Right lung (tissue), 5 donors: ENCODE measurements around the gene ALOX15. TPM values are rescaled to one million over a fixed set of nuclear protein-coding genes. Genes with fewer than 3 reads are reported as not detected.
"Not testable (repeated sequence)": the region's sequence is repeated elsewhere in the genome, so short reads cannot be mapped to it uniquely, and the experiment has no call there.

Experiments used
- DNase-seq, 2 donors: peaks; one replicate each; pipeline ENCODE4 v3.0.0-alpha.2; 2013
- polyA plus RNA-seq, 5 donors: library from polyadenylated mRNA; unstranded; fragments of 120-200 nt; gene quantifications; one replicate each; pipeline versions ENCODE4 v1.2.1 to v1.2.3, GENCODE V29; 2013; ENCODE audit warnings: inconsistent platforms in 1 of 5, low replicate concordance in 1 of 5; ENCODE audit not compliant: insufficient read length in 5 of 5, insufficient read depth in 1 of 5

ALOX15 gene
- polyA plus RNA-seq, 5 donors, result 2.9 to 5.0 (median 3.4) TPM

DNA sequence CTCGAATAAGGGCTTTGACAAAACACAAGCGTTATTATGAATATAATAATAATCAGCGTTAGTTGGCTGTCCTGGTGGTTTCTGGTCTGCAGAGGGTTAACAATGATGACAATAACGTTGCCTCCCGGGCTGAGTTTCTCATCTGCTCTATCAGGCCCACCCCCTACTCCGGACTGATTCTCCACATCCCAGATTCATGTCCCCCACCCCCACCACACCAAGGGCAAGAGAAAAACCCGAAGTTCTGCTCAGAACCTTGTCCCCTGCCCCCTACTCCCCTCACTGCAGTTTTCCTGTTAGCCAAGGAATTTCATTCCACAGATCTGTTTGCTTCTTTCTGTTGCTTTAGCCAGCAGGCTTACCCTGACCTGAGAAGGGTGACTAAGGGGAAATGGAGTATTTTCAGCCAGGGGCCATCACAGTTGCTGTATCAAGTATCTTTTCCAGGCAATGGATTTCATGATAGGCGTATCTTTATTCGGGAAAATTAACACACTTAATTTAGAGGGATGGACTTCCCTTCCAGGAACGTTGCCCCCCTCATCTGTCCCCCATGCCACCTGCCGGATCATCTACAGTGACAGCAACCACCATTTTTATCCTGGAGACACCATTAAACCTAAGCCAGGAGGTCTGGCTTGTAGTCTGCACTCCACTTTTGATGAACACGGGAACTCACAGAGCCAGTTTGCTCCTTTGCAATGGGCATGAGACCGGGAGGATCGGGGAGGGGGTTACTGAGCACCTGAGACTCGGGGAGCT is 23.7 kb downstream of the ALOX15 start:
- DNase-seq, result no peak

DNA sequence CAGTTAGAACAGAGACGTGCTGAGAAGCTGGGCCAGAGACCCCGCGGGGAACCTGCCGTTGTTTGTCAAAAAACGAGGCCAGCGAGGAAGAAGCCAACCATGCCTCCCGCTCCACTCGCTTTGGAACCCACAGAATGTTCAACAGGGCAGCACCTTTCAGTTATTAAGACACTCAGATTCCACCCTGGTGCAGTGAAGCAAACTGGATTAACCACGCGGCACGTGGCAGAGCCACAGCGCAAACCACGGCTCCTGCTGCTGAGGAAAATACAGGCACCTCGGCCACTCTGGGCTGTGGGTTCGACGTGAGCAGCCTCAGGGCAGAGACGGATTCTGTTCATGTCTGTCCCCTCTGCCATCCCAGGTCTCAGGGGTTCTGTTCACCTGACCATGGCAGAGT is 24.4 kb downstream of the ALOX15 start:
- no peak for DNase-seq

DNA sequence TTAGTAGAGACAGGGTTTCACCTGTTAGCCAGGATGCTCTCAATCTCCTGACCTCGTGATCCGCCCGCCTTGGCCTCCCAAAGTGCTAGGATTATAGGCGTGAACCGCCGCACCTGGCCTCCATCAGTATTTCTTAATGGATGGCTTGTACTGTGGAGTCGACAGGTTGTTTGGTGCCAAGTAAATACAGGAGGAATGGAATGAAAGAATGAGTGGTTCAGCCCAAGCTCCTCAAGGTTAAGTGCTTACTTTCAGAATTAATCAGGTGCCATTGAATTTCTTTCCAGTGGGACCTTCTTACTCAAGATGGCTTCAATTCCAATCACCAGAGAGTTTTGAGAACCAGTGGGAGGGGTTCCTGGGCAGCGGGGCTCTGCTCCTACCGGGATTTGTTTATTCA is 25.0 kb downstream of the ALOX15 start:
- DNase-seq, result no peak

DNA sequence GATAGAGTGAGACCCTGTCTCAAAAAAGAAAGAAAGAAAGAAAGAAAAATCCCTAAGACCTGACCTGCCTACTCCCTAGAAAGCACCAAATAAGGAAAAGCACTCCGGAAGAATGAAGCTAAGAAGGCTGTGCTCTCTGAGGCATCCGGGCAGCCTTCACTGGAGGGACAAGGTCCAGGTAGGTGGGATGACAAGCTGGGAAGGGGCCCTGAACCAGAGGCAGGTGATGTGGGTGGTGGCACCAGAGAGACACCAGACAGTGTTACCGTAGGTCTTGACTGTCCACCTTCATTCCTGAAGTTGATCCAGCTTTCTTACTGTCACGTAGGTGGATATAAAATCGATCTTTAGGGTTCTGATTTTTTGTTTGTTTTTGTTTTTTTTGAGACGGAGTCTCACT is 30.8 kb downstream of the ALOX15 start:
- no peak for DNase-seq

DNA sequence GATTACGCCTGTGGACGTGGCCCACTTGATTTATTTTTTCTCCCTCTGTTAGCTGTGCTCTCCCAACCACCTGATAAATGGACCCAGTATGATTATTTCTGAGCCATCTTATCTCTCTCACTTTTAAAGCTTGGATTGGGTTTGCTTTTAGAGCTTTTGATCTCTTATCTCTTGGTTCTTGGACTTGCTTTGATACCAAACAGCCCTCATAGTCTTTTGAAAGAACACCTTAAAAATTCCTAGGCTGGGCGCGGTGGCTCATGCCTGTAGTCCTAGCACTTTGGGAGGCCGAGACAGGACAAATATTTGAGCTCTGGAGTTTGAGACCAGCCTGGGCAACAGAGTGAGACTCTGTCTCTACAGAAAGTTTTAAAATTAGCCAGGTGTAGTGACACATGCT is 31.3 kb downstream of the ALOX15 start:
- DNase-seq, result no peak

DNA sequence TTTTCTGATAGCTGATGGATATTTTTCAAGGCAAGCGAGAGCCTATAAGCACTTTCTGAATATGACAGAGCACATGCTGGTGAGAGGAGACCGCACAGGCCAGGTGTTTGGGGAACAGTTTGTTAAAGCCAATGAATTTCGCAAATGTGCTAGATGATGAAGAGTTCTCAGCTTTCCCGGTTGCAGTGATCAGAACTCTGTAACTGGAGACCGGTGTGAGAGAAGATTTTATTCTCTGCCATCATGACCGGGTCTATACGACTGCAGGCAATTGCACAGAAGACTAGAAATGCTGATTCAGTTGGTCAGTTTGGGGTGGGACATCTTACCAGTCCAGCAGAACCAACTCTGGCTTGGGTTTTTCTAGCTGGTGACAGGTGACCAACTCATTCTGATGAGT is 31.7 kb downstream of the ALOX15 start:
- no peak for DNase-seq

DNA sequence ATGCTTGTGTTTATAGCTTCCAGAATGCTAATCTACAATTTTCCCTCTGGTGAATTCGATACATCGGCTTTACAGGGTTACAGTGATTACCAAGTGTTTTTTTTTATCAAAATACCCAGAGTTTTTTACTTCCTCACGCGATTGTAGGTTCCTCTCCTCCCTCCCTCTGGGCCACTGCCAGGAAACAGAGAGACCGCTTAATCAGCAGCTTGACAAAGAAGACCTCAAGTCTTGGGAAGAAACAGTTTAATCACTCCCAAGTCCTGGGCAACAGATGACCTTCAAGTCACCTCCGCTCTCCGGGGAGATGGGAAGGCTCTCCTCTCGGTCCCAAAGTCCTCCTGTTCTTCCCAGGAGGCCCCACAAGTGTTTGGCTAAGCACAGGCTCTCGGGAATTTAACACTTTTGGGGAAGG is 33.7 kb downstream of the ALOX15 start:
- DNase-seq, result peak; percentile 74 to 77

DNA sequence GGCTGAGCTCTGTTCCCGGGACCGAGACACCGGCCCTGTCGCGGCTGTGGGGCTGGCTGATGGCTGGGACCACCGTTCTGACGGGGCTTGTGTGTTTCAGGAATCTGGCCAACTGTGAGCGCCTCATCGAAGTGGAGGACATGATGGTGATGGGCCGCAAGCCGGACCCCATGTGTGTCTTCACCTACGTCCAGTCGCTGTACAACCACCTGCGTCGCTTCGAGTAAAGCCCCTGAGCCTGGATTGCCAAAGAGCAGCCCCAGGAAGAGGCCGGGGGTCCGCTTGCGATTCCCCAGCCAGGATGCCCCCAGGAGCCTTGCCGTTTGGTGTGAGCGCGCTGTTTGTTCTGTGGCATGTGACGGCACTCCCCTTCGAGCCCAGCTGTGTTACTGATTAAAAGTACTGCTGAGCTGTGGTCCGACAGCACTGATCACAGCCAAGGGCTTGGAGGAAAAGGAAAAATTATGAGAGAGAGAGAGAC is 34.2 kb downstream of the ALOX15 start:
- DNase-seq, result no peak

DNA sequence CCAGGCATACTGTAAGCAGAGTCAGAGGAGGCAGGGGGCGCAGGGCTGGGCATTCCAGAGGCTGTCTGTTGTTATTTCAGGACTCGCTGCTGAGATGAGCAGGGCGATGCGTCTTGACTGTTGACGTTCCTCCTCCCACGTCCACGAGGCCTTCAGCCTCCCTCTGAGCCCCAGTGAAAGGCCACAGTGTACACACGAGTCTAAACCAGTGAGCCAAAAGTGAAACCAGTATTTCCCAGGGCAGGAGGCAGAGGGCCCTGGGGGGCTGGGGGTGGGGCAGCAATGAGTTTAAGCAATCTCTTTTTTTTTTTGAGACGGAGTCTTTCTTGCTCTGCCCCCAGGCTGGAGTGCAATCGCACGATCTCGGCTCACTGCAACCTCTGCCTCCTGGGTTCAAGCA is 35.7 kb downstream of the ALOX15 start:
- no peak for DNase-seq

DNA sequence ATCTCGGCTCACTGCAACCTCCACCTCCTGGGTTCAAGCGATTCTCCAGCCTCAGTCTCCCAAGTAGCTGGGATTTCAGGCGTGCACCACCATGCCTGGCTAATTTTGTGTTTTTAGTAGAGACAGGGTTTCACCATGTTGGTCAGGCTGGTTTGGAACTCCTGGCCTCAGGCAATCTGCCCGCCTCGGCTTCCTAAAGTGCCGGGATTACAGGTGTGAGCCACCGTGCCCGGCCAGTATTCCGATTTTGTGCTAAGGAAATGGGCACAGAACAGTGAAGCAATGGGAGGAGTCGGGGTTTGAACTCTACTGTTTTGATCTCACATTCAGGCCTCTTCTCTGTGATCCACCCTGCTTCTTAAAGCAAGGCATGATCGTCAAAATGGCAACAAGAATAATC is 36.7 kb downstream of the ALOX15 start:
- DNase-seq, result not testable (repeated sequence)

DNA sequence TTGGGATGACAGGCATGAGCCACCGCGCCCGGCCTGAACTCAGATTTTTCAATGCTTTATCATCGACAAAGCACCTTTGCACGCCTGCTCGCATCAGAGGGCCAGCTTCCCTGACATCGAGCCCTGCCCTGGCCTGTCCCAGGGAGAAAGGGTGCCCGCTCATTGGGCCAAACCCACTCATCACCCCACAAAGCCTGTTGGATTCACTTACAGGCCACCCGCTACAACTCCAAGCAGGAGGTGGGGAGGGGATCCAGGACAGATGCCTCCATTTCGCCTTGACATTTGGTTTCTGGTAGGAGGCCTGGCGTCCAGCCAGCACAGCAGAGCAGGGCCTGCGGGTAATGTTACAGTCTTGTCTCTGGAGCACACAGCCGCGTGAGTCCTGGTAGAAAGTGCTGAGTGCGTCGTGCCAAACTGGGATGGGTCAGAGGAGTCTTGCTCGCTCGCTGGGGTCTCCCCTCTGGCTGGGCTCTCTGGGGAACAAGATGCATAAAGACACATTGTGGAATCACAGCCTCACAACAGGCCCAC is 37.3 kb downstream of the ALOX15 start:
- peak; percentile 75 to 78 for DNase-seq

DNA sequence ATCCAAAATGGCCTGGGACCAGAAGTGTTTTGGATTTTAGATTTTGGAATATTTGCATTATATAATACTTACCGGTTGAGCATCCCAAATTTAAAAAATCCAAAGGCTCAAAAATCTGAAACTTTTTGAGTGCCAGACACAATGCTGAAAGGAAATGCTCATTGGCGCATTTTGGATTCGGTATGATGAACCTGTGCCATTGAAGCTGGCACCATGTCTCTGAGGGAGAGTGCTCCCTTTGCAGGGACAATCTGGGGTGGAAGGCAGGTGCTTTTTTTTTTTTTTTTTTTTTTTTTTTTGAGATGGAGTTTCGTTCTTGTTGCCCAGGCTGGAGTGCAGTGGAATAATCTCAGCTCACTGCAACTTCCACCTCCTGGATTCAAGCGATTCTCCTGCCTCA is 39.4 kb downstream of the ALOX15 start:
- DNase-seq, result no peak

DNA sequence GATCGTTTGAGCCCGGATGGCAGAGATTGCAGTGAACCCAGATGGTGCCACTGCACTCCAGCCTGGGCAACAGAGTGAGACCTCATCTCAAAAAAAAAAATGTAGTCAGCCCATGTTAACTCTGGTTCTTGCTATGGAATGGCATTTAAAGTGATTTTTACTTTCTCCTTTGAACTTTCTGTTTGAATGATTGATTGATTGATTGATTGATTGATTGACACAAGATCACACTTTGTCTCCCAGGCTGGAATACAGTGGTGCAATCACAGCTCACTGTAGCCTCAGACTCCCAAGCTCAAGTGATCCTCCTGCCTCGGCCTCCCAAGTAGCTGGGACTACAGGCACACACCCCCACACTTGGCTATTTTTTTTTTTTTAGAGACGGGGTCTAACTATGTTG is 40.2 kb downstream of the ALOX15 start:
- no peak for DNase-seq

DNA sequence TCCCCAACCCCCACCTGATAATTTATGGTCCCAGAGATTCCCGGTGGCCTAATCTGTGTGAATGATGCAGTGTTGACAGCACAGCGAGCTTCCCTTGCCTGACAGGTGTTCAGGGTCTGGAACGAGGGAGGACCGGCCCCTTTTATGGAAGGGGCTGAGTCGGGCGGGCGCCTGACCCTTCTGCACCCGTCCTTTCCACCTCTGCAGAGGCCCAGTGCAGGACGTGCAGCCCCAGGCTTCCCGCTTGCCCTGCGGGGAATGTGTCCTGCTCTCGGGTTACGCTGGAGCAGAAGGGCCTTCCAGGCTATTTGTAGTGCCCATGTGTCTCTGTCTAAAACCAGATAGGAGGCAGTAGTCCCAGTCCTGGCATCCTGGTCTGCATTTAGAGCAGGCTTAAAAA is 40.9 kb downstream of the ALOX15 start:
- DNase-seq, result no peak

DNA sequence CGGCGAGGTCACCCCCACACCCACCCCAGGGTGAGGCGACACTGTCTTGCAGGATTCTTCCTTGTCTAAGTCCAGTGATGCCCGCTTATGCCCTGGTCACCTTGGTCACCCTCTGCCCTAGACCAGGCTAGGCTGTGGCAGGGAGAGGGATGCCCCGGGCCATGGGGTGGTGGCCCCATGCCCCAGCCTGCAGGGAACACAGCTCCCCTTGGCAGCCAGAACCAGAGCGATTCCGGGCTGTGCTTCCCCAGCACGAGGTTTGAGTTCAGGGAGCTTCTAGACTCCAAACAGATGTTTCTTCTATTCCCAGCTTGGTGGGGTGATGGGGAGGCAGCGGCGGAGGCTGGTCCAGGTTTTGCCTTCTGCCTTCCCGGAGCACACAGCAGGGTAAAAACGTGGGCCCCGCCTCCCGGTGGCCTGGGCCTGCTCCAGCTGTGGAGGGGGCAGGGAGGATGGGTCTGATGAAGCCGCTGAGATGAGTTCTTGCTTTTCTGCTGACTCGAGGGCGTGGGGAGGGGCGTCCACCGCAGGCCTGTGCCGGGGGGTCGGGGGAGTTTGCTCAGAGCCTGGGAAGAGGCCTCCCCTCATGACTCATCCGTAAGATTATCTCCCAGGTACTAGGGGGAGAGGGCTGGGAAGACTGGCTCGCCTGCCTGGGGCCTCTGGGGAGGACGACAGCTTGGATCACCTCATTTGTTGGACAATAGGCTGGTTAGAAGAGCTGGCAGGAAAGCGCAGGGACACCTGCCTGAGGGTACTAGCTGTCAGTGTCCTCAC is 41.8 kb downstream of the ALOX15 start:
- peak; percentile 82 to 86 for DNase-seq

DNA sequence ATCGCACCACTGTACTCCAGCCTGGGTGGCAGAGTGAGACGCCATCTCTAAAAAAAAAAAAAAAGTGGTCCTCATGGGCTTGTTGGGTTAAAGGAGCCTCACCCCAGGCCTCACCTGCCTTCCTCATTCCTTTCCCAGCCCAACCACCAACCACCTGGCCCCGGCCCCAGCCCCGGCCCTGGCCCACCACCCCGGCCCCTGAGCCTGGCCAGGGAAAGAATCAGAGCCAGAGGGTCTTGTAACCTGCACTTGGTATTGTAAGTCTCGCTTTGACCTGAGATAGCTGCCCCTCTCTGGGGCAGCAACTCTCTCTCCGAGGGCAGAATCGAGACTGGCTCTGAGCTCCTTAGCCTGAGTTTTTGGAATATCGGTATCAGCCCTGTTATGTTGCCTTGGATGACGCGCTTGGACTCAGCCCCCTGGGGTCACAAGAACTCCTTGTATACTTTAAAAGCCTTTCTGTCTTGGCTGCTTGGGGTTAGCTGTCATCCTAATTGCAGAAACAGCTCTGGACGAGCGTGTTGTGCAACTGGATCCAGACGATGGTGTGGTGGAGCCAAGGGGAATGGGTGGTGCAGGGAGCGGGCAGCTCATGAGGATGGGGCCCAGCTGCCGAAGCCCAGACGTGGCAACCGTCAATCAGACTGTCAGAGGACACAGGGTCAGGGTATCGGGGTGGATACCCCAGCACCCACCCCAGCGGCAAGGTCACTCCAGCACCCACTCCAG is 42.5 kb downstream of the ALOX15 start:
- DNase-seq, result peak; percentile 90 to 94

DNA sequence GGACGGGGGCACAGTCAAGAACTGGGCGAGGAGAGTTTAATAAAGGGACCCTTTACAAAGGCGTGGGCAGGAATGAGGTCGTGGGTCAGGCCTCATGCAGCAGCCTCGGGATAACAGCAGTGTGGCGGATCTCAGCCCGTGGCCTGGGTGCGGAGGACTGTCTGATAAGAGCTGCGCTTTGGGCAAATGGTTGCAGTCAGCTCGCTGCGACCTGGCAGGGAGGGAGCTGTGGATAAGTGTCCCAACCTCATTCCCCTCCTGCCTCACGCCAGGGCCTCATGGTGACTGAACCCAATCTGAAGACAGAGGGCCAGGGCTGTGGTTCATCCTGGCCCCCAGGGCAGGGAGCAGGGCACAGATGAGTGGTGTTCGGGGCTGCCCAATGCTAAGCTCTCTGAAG is 43.5 kb downstream of the ALOX15 start:
- no peak for DNase-seq

DNA sequence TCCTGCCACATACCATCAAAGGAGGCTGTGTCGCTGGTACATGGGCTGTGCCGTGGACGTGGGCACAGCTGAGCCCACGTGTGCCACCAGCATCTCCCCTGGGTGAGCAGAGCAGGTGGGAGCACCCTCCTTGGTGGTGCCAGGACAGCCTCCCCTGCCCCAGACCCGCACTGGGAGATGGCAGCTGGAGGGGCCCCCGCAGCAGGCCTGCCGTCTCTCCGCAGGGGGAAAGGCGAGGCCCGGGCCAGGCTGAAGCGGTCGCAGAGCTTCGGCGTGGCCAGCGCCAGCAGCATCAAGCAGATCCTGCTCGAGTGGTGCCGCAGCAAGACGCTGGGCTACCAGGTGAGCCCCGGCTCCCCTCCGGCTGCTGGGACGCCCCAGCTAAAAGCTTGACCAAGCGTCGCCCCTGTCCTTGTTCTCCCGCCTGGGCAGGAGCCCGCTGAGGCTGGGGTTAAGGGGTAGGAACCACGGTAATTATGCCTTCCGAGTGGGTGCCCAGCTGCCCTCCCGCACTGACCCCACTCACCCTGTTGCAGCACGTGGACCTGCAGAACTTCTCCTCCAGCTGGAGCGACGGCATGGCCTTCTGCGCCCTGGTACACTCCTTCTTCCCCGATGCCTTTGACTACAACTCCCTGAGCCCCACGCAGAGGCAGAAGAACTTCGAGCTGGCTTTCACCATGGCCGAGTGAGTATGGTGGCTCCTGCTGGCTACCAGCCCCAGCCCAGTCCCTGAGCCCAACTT is 44.7 kb downstream of the ALOX15 start:
- no peak for DNase-seq

DNA sequence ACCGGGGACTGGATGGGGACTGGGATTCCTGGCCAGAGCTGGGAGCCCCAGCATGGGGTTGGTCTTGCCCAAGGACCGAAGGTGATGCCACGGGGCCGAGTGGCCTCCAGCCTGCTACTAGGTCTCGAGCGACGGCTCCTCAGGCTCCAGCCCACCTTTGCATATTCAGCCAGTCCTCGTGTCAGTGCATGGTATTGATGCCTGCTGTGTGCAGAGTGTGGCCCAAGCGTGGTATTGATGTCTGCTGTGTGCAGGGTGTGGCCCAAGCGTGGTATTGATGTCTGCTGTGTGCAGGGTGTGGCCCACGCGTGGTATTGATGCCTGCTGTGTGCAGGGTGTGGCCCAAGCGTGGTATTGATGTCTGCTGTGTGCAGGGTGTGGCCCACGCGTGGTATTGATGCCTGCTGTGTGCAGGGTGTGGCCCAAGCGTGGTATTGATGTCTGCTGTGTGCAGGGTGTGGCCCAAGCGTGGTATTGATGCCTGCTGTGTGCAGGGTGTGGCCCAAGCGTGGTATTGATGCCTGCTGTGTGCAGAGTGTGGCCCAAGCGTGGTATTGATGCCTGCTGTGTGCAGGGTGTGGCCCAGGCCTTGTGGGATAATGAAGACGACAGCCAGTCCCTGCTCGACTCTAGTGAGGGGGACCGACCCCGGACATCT is 45.7 kb downstream of the ALOX15 start:
- DNase-seq, result not testable (repeated sequence)

DNA sequence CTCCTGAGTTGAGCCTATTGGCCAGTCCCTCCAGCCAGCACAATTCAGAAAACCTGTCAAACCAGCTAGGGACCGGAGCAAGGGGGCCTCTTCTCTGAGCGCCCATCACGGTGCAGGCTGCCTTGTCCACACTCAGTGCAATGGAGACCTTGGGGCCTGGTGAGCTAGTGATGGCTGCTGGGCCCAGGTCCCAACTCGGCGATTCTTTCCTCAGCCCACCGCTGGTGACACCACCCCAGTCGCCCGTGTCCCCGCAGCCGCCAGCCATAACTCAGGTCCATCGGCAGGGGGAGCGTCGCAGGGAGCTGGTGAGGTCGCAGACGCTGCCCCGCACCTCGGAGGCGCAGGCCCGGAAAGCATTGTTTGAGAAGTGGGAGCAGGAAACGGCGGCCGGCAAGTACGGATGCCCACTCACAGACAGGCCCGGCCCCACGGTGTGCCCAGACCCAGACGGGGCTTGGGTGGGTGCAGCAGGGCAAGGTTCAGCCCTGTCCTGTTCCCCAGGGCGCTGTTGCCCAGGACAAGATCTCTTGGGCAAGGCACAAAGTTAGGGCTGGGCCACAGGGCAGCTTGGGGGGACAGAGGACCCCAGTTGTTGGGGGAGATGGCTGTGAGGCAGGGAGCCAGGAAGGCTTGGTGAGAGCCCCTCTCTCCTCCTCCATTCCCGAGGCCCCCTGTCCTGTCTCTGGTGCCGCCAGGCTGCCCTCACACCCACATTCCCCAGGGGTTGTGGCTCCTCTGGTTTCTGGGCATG is 46.4 kb downstream of the ALOX15 start:
- DNase-seq, result no peak
